Activated CD8-positive, alpha-beta memory T cell treated with anti-CD3 and anti-CD28 coated beads for 24 hours (primary cell): ENCODE data around the gene LIMA1.
"Not testable (repeated sequence)": the region's sequence is repeated elsewhere in the genome, so short reads cannot be mapped to it uniquely, and the experiment has no call there.

Source experiments
- DNase-seq: peaks from one replicate; pipeline ENCODE4 v3.0.0-alpha.2; 2020

LIMA1 gene

DNA sequence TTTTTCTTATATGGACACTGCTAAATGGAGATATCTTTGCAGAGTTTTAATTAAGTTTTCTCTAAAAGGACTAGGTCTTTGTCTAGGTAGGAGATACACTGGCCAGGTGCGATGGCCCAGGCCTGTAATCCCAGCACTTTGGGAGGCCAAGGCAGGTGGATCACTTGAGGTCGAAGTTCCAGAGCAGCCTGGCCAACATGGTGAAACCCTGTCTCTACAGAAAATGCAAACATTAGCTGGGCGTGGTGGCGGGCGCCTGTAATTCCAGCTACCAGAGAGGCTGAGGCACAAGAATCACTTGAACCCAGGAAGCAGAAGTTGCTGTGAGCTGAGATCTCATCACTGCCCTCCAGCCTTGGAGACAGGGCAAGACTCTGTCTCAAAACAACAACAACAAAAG, 99.1 kb downstream of the LIMA1 start:
- no peak for DNase-seq

DNA sequence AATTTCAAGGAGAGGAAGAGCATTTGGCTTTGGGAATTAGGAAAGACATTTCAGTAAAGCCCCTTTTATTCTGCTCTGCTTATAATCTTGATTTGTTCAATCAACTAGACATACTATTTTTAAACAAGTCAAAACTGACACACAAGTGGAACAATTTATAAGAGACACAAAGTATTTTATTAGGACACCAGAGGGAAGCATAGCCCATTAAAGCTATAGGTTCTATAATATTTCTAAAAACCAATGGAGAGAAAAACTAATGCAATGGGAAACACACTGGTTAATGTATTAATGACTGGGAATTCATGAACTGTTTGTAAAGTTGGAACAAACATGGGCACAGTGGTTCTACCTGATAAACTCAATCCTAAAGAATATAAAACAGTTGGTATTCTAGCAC, 100.9 kb downstream of the LIMA1 start:
- DNase-seq, result no peak

DNA sequence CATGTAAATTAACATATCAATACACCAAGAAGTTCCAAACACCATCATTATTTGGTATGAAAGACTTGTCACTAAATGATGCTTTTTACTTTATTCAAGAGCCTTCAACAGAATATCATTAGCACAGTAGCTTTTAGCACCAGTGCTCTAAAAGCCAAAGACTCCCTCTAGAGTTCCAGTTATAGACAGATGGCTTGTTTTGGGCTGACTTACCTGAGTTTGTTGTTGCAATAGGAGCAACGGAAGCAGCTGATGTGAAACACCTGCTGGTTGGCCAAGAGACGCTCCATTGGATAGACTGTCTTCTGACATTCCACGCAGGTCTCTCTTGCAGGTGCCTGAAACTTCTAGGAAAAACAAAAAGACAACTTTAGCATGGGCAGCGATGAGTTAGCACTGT, 101.6 kb downstream of the LIMA1 start:
- no peak for DNase-seq

DNA sequence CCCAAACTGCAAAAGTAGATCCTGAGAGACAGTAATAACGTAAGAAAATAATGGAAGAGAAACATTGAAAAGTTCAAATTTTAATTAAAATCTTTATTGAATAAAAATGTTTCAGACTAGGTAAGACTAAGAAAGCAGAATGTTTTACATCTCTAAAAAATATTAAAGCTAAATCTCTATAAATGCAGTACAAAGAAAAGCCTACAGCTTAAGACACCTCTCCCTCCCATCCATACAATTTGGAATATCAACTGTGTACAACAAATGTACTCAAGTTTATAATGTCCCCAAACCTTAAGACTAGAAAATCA, 107.6 kb downstream of the LIMA1 start:
- DNase-seq, result no peak

DNA sequence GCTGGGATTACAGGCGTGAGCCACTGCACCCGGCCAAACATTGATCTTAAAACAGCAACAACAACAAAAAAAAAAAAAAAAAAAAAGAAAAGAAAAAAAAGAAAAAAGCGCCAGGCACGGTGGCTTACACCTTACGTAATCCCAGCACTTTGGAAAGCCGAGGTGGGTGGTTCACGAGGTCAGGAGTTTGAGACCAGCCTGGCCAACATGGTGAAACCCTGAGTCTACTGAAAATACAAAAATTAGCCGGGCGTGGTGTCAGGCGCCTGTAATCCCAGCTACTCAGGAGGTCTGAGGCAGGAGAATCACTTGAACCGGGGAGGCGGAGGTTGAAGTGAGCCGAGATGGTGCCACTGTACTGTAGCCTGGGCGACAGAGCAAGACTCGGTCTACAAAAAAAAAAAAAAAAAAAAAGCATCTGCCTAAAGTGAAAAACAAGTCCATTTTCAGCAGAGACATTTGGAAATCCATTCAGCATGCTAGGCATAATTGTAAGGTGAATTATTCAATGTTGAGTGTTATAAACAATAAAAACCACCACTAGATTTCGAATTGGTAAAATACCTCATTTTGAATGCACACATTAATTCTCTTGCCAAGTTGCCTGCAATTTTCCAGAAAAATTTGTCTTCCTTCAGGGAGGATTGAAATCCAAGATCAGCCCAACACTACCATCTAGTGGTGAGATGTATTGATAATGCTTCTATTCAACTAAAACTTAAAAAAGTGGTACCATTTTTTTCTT, 108.2 kb downstream of the LIMA1 start:
- no peak for DNase-seq

DNA sequence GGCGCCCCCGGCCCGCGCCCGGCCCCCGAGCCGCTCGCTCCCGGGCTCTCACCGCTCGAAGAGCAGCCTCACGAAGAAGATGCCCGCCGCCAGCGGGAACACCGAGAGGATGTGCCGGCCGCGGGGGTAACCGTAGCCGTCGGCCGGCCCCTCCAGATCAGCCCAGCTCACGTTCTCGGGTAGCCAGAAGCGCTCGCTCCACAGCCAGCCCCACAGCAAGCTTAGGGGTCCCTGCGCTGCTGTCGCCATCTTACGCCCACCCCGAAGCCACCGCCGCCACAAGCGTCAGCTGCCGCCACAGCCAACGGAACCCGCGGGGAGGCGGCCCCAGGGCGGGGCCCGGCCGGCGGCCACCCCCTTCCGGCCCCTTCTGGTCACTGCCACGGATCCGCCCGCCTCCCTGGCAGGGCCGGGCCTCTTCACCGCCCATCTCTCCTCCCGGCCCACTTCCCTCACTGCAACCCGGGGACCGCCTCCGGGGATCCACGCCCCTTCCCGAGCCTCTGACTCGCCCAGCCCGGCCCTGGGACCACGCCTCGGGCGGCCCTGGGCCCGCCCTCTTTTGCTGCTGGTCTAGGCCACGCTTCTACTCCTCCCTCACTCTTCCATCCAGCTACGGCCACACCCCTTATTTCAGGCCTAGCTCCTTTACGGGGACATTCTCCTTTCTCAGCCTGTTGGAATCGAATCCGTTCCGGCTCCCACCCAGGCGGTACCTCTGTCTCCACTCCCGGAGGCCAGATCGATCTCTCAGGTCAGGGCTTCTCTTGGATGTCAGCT, 116.1 kb downstream of the LIMA1 start, which contains the start of gene CERS5:
Gene CERS5 (minus strand): TSS at position 321 of the 780 bp plus-strand sequence. CDS start 72 bp downstream, at position 249.
- peak; percentile 98 for DNase-seq

DNA sequence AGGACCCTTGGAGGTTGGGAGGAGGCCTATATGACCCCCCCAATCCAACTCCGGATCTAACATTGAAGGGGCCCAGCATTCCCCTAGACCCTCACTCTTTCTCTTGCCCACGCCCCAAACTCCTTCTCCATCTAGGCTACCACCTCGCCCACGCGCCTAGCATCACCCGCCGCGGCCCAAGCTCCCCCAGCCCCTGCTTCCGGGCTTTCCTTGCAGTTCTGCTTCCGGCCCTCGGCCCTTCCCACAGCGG, 116.6 kb downstream of the LIMA1 start:
- peak; percentile 84 for DNase-seq

DNA sequence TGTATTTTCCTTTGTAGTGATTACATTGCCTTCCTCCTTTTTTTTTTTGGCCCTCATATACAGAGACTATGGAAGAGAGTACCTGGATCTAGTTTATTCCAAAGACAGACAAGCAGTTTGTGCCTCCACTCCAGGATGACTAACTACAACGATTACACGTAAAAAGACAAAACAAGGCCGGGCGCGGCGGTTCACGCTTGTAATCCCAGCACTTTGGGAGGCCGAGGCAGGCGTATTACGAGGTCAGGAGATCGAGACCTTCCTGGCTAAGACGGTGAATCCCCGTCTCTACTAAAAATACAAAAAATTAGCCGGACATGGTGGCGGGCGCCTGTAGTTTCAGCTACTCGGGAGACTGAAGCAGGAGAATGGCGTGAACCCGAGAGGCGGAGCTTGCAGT, 118.4 kb downstream of the LIMA1 start:
- no peak for DNase-seq

DNA sequence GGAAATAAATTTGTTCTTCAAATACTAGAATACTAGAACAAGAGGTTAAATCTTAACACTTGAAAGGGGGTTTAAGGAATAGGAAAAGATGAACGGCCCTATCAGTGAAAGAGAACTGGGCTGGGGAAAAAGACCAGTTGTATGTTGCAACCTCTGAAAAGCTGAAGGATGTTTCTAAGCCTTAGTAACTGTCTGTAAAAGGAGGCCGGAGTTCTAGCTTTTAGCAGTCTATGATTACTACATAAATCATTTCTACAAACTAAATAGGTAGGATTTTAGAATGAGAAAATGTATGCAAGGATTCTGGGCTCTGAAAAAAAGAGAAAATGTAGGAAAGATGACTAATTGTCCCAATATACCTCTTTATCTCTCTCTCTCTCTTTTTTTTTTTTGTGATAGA, 121.1 kb downstream of the LIMA1 start:
- DNase-seq, result no peak

DNA sequence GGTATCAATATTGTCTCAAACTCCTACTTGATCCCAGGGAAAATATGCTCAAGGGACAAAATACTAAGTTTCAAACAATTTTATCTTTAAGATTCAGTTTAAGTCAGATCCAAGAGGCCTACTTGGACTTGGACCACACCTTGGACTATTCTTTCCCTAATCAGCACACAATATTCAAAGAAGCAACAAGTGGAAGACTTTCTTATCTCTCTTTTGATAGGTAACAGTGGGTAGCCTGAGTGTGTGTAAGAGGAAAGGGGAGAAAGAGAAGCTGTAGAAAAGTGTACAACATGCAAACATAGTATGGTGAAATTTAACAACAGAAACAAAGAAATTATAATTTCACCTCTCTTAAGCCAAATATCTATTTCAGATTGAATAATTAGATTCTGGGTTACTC, 122.7 kb downstream of the LIMA1 start:
- DNase-seq, result no peak

DNA sequence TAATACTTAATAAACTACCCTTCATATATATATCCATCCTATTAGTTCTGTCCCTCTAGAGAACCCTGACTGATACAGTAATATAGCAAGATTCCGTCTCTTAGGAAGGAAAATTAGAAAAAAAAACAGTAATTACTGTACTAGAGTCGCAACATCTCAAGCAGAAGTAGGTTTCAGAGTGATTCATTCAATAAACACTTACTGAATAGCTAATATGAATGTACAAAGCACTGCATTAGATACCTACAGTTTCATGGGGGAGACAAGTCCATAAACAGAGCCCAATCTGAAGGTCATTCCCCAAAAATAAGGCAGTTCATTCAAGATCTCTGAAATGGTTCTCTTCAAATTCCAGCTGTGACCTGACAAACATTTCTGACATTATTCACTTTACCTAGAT, 126.1 kb downstream of the LIMA1 start:
- DNase-seq, result no peak

DNA sequence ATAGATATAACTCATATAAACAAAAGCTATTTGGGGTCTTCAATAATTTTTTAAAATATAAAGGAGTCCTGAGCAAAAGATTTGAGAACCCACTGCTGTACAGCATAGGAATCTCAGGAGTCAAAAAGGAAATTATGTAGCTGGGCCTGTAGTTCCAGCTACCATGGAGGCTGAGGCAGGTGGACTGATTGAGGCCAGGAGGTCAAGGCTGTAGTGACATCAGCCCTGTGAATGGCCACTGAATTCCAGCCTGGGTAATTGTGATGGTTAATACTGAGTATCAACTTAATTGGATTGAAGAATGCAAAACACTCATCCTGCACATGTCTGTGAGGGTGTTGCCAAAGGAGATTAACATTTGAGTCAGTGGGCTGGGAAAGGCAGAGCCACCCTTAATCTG, 126.7 kb downstream of the LIMA1 start:
- no peak for DNase-seq

DNA sequence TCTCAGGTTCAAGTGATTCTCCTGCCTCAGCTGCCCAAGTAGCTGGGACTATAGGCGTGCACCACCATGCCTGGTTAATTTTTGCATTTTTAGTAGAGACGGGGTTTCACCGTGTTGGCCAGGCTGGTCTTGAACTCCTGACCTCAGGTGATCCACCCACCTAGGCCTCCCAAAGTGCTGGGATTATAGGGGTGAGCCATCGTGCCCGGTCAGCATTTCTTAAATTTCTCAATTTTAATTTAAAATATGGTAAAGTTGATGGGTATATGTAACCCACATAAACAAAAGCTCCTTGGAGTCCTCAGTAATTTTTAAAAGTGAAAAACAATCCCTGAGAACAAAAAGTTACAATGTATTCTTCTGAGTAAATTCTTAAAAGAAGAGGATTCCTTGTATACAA, 128.4 kb downstream of the LIMA1 start:
- DNase-seq, result not testable (repeated sequence)

DNA sequence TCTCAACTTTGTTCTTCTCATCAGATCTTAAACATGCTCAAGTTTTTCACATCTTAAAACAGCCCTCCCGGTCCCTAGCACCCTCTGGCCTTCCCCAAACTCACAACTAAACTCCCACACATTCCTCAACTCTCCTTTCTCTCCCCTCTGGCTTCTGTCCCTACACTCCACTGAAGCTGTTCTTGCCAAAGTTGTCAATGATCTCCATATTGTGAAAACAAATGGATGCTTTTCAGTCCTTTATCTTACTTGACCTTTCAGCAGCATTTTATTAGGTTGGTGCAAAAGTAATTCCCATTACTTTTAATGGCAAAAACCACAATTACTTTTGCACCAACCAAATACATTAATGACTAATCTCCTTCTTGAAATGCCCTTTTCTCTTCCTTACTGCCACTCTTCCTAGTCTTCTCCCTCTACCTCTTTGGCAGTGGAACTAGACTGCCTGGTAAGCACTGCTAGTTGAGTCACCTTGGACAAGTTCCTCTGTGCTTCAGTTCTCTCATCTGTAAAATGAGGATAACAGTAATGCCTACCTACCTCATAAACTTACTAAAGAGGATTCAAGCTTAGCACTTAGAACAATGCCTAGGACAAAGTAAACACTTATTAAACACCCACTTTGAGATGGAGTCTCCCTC, 132.2 kb downstream of the LIMA1 start:
- no peak for DNase-seq

DNA sequence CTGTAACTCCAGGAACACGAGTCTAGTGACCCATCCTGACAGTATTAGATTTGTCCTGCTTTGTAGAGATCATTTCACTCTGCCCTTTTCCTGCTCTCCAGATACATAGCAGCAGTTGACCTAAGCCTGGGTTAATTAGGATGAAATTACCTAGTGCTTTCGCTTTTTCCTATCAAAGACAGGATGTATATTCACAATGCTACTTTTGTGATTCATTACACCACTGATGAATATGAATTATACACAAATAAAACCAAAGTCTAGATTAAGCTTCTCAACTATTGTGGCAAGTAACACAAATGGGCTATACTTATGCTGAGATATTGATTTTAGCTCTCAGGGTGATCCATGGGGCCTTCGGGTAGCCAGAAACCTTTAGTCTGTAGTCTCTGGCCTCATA, 134.0 kb downstream of the LIMA1 start:
- DNase-seq, result peak; percentile 5

DNA sequence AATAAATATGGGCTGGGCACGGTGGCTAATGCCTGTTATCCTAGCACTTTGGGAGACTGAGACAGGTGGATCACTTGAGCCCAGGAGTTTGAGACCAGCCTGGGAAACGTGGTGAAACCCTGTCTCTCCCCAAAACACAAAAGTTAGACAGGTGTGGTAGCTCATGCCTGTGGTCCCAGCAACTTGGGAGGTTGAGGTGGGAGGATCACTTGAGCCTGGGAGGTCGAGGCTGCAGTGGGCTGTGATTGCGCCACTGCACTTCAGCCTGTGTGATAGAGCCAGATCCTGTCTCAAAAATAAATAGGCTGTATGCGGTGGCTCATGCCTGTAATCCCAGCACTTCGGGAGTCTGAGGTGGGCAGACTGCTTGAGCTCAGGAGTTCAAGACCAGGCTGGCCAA, 135.3 kb downstream of the LIMA1 start:
- peak; percentile 19 for DNase-seq

DNA sequence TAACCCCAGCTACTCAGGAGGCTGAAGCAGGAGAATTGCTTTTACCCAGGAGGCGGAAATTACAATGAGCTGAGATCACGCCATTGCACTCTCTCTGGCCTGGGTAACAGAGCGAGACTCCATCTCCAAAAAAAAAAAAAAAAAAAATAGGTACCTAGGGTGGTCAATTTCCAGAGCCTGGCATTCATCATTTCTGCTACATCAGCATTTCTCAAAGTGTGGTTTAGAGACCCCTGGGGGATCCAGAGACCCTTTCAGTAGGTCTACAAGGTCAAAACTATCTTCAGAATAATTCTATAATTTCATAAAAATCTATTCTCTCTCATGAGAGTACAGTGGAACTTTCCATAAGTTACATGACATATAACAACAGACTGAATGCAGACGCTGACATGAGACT, 136.0 kb downstream of the LIMA1 start:
- no peak for DNase-seq

DNA sequence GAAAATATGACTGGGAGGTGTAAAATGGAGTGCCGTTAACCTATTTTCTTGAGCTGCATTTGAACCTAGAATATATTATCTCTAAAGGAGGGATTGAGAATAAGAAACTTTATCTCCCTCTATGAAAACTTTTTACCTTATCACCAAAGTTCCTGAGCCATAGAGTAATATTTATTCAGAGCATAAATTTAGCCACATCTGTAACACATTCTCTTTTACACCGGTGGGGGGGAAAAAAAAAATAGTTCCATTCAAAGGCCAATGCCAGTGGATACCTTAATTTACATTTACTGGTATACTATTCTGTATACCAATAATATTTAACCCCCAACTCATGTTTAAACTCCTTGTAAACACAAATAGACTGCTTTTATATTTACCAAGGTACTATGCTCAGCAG, 137.9 kb downstream of the LIMA1 start:
- DNase-seq, result no peak

DNA sequence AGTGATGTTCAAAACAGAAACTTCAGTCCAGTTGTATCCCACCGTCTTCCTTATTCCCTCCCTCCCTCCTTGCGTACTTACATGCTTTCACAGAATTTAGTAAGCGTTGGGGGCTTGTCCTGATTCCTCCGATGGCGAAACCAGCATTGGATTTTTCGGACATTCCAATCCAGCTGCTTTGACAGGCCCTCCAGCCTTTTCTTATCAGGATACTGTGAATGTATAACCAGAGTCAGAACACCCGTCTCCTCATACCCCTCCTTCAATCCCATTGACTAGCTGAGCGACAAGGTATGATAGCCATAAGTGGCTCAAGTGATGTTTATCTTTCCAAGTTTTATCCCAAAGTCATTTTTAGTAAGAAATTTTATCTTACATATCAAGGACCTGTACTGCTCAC, 140.3 kb downstream of the LIMA1 start:
- no peak for DNase-seq

DNA sequence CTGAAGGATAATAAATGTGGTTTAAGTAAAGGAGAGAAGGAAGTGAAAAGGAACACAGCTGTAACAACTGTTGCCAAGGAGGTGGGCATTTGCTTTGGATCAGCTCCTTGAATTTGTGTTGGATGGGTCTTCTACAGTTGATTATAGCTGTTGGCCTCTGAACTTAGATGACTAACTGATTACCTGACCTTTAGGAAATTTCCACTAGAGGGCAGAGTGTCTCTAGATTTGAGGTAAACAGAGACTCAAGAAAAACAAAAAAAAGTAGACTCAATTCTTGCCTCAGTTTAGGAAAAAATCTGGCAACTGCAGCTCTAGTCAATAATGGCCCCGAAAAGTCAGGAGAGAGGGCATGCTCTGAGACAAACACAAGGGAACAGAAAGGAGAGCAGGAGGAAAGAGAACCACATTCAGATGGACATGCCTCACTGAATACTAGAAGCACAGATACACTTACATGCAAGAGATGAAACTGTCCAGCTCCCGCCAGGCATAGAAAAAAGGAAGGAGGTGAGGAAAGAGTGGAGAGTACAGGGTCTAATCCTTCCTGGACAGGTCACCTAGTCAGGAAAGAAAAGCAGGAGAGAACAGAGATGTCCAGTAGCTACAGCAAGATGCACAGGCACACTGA, 150.7 kb downstream of the LIMA1 start:
- DNase-seq, result peak; percentile 53

DNA sequence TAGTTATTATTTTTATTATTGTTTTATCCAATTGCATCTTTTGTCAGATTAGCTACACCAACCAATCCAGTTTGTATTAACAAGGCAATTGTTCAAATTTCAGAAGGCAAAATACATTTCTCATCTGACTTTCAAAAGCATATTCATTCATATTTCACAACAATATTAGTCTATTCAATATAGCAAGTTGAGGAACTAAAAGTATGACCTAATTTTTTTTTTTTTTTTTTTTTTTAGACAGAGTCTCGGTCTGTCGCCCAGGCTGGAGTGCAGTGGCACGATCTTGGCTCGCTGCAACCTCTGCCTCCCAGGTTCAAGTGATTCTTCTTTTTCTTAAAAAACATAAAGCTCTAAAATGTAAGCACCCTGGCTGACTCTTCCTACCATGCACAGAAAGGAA, 154.0 kb downstream of the LIMA1 start:
- DNase-seq, result peak; percentile 7

DNA sequence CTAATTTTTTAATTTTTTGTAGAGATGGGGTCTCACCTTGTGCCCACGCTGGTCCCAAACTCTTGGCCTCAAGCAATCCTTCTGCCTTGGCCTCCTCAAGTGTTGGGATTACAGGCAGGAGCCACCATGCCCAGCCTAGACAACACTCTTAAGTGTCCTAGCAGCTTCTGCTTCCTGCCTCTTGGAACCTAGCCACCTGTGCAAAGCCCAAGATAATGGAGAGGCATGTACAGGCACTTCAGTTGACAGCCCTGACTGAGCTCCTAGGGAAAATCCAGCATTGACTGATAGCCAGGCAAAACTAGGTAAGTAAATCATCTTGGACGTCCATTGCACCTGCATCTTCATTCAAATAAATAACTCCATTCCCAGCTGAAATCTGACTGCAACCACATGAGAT, 155.8 kb downstream of the LIMA1 start:
- peak; percentile 41 for DNase-seq
